Urothelium cell line (cell line): ENCODE results near the gene GNA12.

Experiments used
- DNase-seq: peaks from one replicate; pipeline ENCODE4 v3.0.0; 2011; ENCODE audit warnings: low spot score, mixed read lengths
- FAIRE-seq: peaks from 2 replicates; lab custom pipeline; 2011; peaks lifted over from hg19 to GRCh38; lab: Jason Lieb, UNC

Gene GNA12

GRCh38 chr7:2844153-2845033, at the start of gene GNA12:
Gene GNA12 (minus strand): TSS chr7:2844308. CDS start chr7:2844161, 147 bp downstream.
- FAIRE-seq (peak; percentile 99), DNase-seq (peak; percentile 100)

GRCh38 chr7:2893411-2893861, 49.3 kb upstream of the GNA12 start:
- DNase-seq, result no peak
- peak; percentile 82 for FAIRE-seq

- FAIRE-seq, result peak; percentile 66
- DNase-seq, result no peak
Observed at GRCh38 chr7:2892549-2892948, 48.4 kb upstream of the GNA12 start.

GRCh38 chr7:2887816-2888215, 43.7 kb upstream of the GNA12 start:
- peak; percentile 27 for FAIRE-seq
- DNase-seq, result no peak

- DNase-seq (peak; percentile 96), FAIRE-seq (peak; percentile 100)
Observed at GRCh38 chr7:2886900-2887299, 42.8 kb upstream of the GNA12 start.

GRCh38 chr7:2886391-2886790, 42.3 kb upstream of the GNA12 start:
- FAIRE-seq, result no peak
- no peak for DNase-seq

GRCh38 chr7:2884161-2884560, 40.1 kb upstream of the GNA12 start:
- DNase-seq, result no peak
- peak; percentile 44 for FAIRE-seq

GRCh38 chr7:2883101-2883500, 39.0 kb upstream of the GNA12 start:
- DNase-seq, result no peak
- no peak for FAIRE-seq

GRCh38 chr7:2882111-2882510, 38.0 kb upstream of the GNA12 start:
- DNase-seq, result no peak
- FAIRE-seq, result no peak

GRCh38 chr7:2880874-2881533, 36.9 kb upstream of the GNA12 start:
- FAIRE-seq (no peak), DNase-seq (no peak)

- DNase-seq (no peak), FAIRE-seq (no peak)
Observed at GRCh38 chr7:2880051-2880450, 35.9 kb upstream of the GNA12 start.

GRCh38 chr7:2879354-2879753, 35.2 kb upstream of the GNA12 start:
- no peak for FAIRE-seq

GRCh38 chr7:2878306-2878705, 34.2 kb upstream of the GNA12 start:
- FAIRE-seq (peak; percentile 86), DNase-seq (no peak)

More at GRCh38 chr7:2879354-2879753, 35.2 kb upstream of the GNA12 start:
- DNase-seq, result no peak

- DNase-seq (peak; percentile 98), FAIRE-seq (peak; percentile 100)
Observed at GRCh38 chr7:2876031-2876731, 32.1 kb upstream of the GNA12 start.

- peak; percentile 95 for DNase-seq
- peak; percentile 99 for FAIRE-seq
Observed at GRCh38 chr7:2873686-2874551, 29.8 kb upstream of the GNA12 start.

- DNase-seq, result no peak
- FAIRE-seq, result no peak
Observed at GRCh38 chr7:2873146-2873545, 29.0 kb upstream of the GNA12 start.

- FAIRE-seq, result peak; percentile 91
Observed at GRCh38 chr7:2872296-2872874, 28.3 kb upstream of the GNA12 start.

GRCh38 chr7:2870471-2870931, 26.4 kb upstream of the GNA12 start:
- FAIRE-seq, result peak; percentile 99

More at GRCh38 chr7:2872296-2872874, 28.3 kb upstream of the GNA12 start:
- DNase-seq, result no peak

GRCh38 chr7:2869981-2870380, 25.9 kb upstream of the GNA12 start:
- DNase-seq, result no peak
- FAIRE-seq, result peak; percentile 23

More at GRCh38 chr7:2870471-2870931, 26.4 kb upstream of the GNA12 start:
- DNase-seq, result peak; percentile 69

GRCh38 chr7:2866601-2867000, 22.5 kb upstream of the GNA12 start:
- FAIRE-seq (no peak), DNase-seq (peak; percentile 12)
